H1 (cell line): ENCODE data around the gene CCDC40. TPM values are rescaled to one million over a fixed set of nuclear protein-coding genes. Genes with fewer than 3 reads are reported as not detected.

Experiments used
- CTCF ChIA-PET: fragments of 300-600 bp; sonication (Branson Sonifier 250); formaldehyde crosslinking; loops from one replicate; lab custom pipeline; 2021; ENCODE audit not compliant: partially characterized antibody; lab: Charles Lee
- POLR2A ChIA-PET: fragments of 300-600 bp; sonication (Branson Sonifier 250); formaldehyde crosslinking; loops from one replicate; lab custom pipeline; 2021; ENCODE audit warnings: inconsistent platforms; ENCODE audit not compliant: partially characterized antibody; lab: Charles Lee
- DNase-seq, 2 experiments: peaks; one replicate each; pipeline versions ENCODE4 v3.0.0 to v3.0.0-alpha.2; 2010 to 2022; ENCODE audit warnings: low spot score in 2 of 2, low read depth in 1 of 2, mixed read lengths in 1 of 2
- FAIRE-seq: peaks from 2 replicates; lab custom pipeline; 2011; peaks lifted over from hg19 to GRCh38; lab: Jason Lieb, UNC
- H2AFZ ChIP-seq: 2 replicates; pipeline ENCODE4 v1.8.1; 2012; ENCODE audit warnings: low read length, inconsistent platforms
- H2AK5ac ChIP-seq: 2 replicates; pipeline ENCODE4 v1.6.1; 2013; ENCODE audit warnings: low read depth, low read length
- H2BK120ac ChIP-seq: replicated peaks from 2 replicates; pipeline ENCODE3; 2013; ENCODE audit warnings: low read depth, low read length, inconsistent platforms
- H2BK12ac ChIP-seq: 2 replicates; pipeline ENCODE4 v1.6.1; 2013; ENCODE audit warnings: low read depth, low read length
- H2BK15ac ChIP-seq: 2 replicates; pipeline ENCODE4 v1.6.1; 2013; ENCODE audit warnings: low read length
- H2BK20ac ChIP-seq: 2 replicates; pipeline ENCODE4 v1.6.1; 2013; ENCODE audit warnings: low read length
- H2BK5ac ChIP-seq: 2 replicates; pipeline ENCODE4 v1.6.1; 2013; ENCODE audit warnings: low read depth, low read length
- H3K14ac ChIP-seq: 2 replicates; pipeline ENCODE4 v1.6.1; 2013; ENCODE audit warnings: inconsistent platforms; ENCODE audit not compliant: insufficient read length
- H3K18ac ChIP-seq: 2 replicates; pipeline ENCODE4 v1.6.1; 2013; ENCODE audit warnings: low read length; ENCODE audit errors: extremely low read depth
- H3K23ac ChIP-seq: 2 replicates; pipeline ENCODE4 v1.6.1; 2013; ENCODE audit warnings: inconsistent platforms; ENCODE audit not compliant: insufficient read length
- H3K23me2 ChIP-seq: 2 replicates; pipeline ENCODE4 v1.6.1; 2013; ENCODE audit warnings: low read depth, low read length
- H3K27ac ChIP-seq: 2 replicates; pipeline ENCODE4 v1.6.1; 2011; ENCODE audit warnings: low read depth, low read length, inconsistent platforms
- H3K27me3 ChIP-seq, 4 experiments: replicated peaks in 1 of 4; 1 replicate in 1 of 4; 2 replicates in 3 of 4; pipeline versions ENCODE4 v1.6.1 to v1.8.1; 2011 to 2013; ENCODE audit warnings: low read length in 3 of 4, mild to moderate bottlenecking in 3 of 4, inconsistent platforms in 2 of 4, mixed read lengths in 2 of 4, moderate library complexity in 1 of 4; ENCODE audit not compliant: control insufficient read depth in 3 of 4, insufficient read depth in 3 of 4; ENCODE audit errors: extremely low read depth in 1 of 4
- H3K36me3 ChIP-seq, 4 experiments: 2 replicates each; pipeline versions ENCODE4 v1.6.1 to v1.8.1; 2011 to 2013; ENCODE audit warnings: mild to moderate bottlenecking in 4 of 4, low read length in 3 of 4, moderate library complexity in 2 of 4, control low read depth in 1 of 4, inconsistent platforms in 1 of 4; ENCODE audit not compliant: insufficient read depth in 4 of 4, control insufficient read depth in 2 of 4
- H3K4ac ChIP-seq: replicated peaks from 2 replicates; pipeline ENCODE3; 2013; ENCODE audit warnings: low read length, low read depth, mixed read lengths, inconsistent platforms; ENCODE audit not compliant: insufficient read length
- H3K4me1 ChIP-seq, 4 experiments: replicated peaks in 1 of 4; 1 replicate in 1 of 4; 2 replicates in 3 of 4; pipeline versions ENCODE4 v1.6.1 to v1.8.1; 2011 to 2013; ENCODE audit warnings: low read length in 3 of 4, inconsistent platforms in 2 of 4, mixed read lengths in 1 of 4; ENCODE audit not compliant: insufficient read depth in 4 of 4, control insufficient read depth in 3 of 4
- H3K4me2 ChIP-seq, 2 experiments: 2 replicates each; pipeline versions ENCODE4 v1.6.1 to v1.8.1; 2011 to 2013; ENCODE audit warnings: low read depth in 2 of 2, low read length in 2 of 2, control low read depth in 1 of 2, inconsistent platforms in 1 of 2, mild to moderate bottlenecking in 1 of 2; ENCODE audit not compliant: insufficient read depth in 1 of 2
- H3K4me3 ChIP-seq, 4 experiments: fragments of 200-600, 300-600 bp in 1 of 4; sonication (generic), shearing (Covaris generic), sonication (Bioruptor Twin) in 1 of 4; 2 replicates each; pipeline versions ENCODE4 v1.5.1 to v1.8.1; 2011 to 2016; ENCODE audit warnings: low read length in 4 of 4, low read depth in 3 of 4, control low read depth in 2 of 4, inconsistent platforms in 2 of 4, mild to moderate bottlenecking in 2 of 4, mixed read lengths in 1 of 4, moderate library complexity in 1 of 4; ENCODE audit not compliant: insufficient read depth in 2 of 4; ENCODE audit errors: extremely low read depth in 1 of 4
- H3K56ac ChIP-seq: replicated peaks from 2 replicates; pipeline ENCODE3; 2013; ENCODE audit warnings: low read depth, mild to moderate bottlenecking, mixed read lengths, low read length, inconsistent platforms; ENCODE audit not compliant: insufficient read length
- H3K79me1 ChIP-seq: 2 replicates; pipeline ENCODE4 v1.6.1; 2013; ENCODE audit warnings: low read depth, low read length, control low read depth
- H3K79me2 ChIP-seq, 2 experiments: 2 replicates each; pipeline versions ENCODE4 v1.6.1 to v1.8.1; 2012 to 2013; ENCODE audit warnings: low read length in 2 of 2, mild to moderate bottlenecking in 2 of 2, inconsistent platforms in 1 of 2; ENCODE audit not compliant: insufficient read depth in 2 of 2, control insufficient read depth in 1 of 2
- H3K9ac ChIP-seq, 4 experiments: replicated peaks in 1 of 4; 1 replicate in 1 of 4; 2 replicates in 3 of 4; pipeline versions ENCODE4 v1.6.1 to v1.8.1; 2011 to 2013; ENCODE audit warnings: low read depth in 3 of 4, low read length in 3 of 4, control low read depth in 2 of 4, mild to moderate bottlenecking in 2 of 4, moderate library complexity in 2 of 4, inconsistent platforms in 1 of 4; ENCODE audit errors: extremely low read depth in 1 of 4
- H3K9me3 ChIP-seq, 2 experiments: 2 replicates each; pipeline versions ENCODE4 v1.6.1 to v1.8.1; 2012 to 2013; ENCODE audit warnings: mild to moderate bottlenecking in 2 of 2, moderate library complexity in 2 of 2, control low read depth in 1 of 2, inconsistent platforms in 1 of 2, low read depth in 1 of 2, low read length in 1 of 2, mixed read lengths in 1 of 2; ENCODE audit not compliant: insufficient read depth in 2 of 2
- H4K20me1 ChIP-seq, 2 experiments: replicated peaks in 1 of 2; 2 replicates each; pipeline versions ENCODE3 to v1.8.1; 2011 to 2013; ENCODE audit warnings: inconsistent platforms in 2 of 2, low read length in 2 of 2, mild to moderate bottlenecking in 1 of 2; ENCODE audit not compliant: insufficient read depth in 2 of 2, control insufficient read depth in 1 of 2
- H4K5ac ChIP-seq: 2 replicates; pipeline ENCODE4 v1.6.1; 2013; ENCODE audit warnings: low read length, low read depth, mixed read lengths, inconsistent platforms; ENCODE audit not compliant: insufficient read length
- H4K8ac ChIP-seq: 2 replicates; pipeline ENCODE4 v1.8.0; 2013; ENCODE audit warnings: mild to moderate bottlenecking, moderate library complexity, low read length, inconsistent platforms; ENCODE audit not compliant: insufficient read depth; ENCODE audit errors: extremely low read depth
- H4K91ac ChIP-seq: replicated peaks from 2 replicates; pipeline ENCODE3; 2013; ENCODE audit warnings: low read length, mixed read lengths, inconsistent platforms; ENCODE audit not compliant: insufficient read length
- CHD2 ChIP-seq: IDR thresholded peaks from 2 replicates; pipeline ENCODE4 v1.6.1; 2012; ENCODE audit warnings: low read length, improper control_type of control experiment
- HDAC2 ChIP-seq, 2 experiments: fragments of 300-600 bp in 1 of 2; sonication (generic) in 1 of 2; IDR thresholded peaks; 2 replicates each; pipeline ENCODE4 v1.6.1; 2011 to 2012; ENCODE audit warnings: low read depth in 2 of 2, low read length in 2 of 2, mild to moderate bottlenecking in 2 of 2, moderate library complexity in 2 of 2, borderline replicate concordance in 1 of 2, inconsistent platforms in 1 of 2
- MAFK ChIP-seq: IDR thresholded peaks from 2 replicates; pipeline ENCODE4 v1.6.1; 2012; ENCODE audit warnings: low read depth, mild to moderate bottlenecking, improper control_type of control experiment, low read length
- MAX ChIP-seq: IDR thresholded peaks from 2 replicates; pipeline ENCODE4 v1.6.1; 2012; ENCODE audit warnings: inconsistent platforms
- NANOG ChIP-seq: IDR thresholded peaks from 2 replicates; pipeline ENCODE4 v1.6.1; 2011; ENCODE audit warnings: low read length, low read depth, mild to moderate bottlenecking, inconsistent platforms; ENCODE audit not compliant: insufficient read depth, poor library complexity, severe bottlenecking
- POU5F1 ChIP-seq: IDR thresholded peaks from 2 replicates; pipeline ENCODE4 v1.6.1; 2011; ENCODE audit warnings: low read depth, mild to moderate bottlenecking, low read length, moderate library complexity
- TAF1 ChIP-seq: IDR thresholded peaks from 2 replicates; pipeline ENCODE4 v1.6.1; 2011; ENCODE audit warnings: mild to moderate bottlenecking, low read depth, low read length
- ZNF274 ChIP-seq: IDR thresholded peaks from 2 replicates; pipeline ENCODE4 v1.7.0; 2012; ENCODE audit warnings: low read length, borderline replicate concordance; ENCODE audit errors: extremely low read depth
- WGBS, 2 experiments: shearing (Covaris generic) in 1 of 2; methylation state at CpG; one replicate each; pipeline versions ENCODE4 v1.1.6 to v1.1.7; 2013 to 2015; ENCODE audit warnings: low lambda C conversion rate in 2 of 2, mixed read lengths in 2 of 2, inconsistent platforms in 1 of 2, low coverage in 1 of 2, missing lambda C conversion rate in 1 of 2; ENCODE audit not compliant: insufficient replicate concordance in 2 of 2, insufficient coverage in 1 of 2, insufficient read length in 1 of 2; ENCODE audit errors: extremely low coverage in 1 of 2, missing lambda C conversion rate in 1 of 2; 5-methylcytosine and 5-hydroxymethylcytosine counted together
- polyA plus RNA-seq, 7 experiments: library from polyadenylated mRNA; depleted of rRNA in 3 of 7; stranded (reverse) in 5 of 7; unstranded in 2 of 7; fragments of >200 nt in 5 of 7; fragments of 200-250 nt in 2 of 7; gene quantifications; 1 replicate in 5 of 7; 2 replicates in 1 of 7; 4 replicates in 1 of 7; pipeline versions ENCODE4 v1.2.1 to v1.2.3, GENCODE V29; 2011 to 2013; ENCODE audit warnings: missing spikeins in 2 of 7, mixed read lengths in 2 of 7
- total RNA-seq: library from RNA; stranded (reverse); fragmentation: NEBNext Ultra II Directional; extraction: Animal tissue kit (Norgen Biotek cat#: 25700); gene quantifications from 2 replicates; pipeline ENCODE4 v1.2.1, GENCODE V29; 2021
- TF ChIP-seq, protein P1 (sequence below): IDR thresholded peaks from 2 replicates; pipeline ENCODE4 v1.6.1; 2011; ENCODE audit warnings: low read depth, mild to moderate bottlenecking, low read length; ENCODE audit not compliant: insufficient read depth

The CCDC40 gene
- total and polyA plus RNA-seq, 2 of the 8 experiments (the other 6 are each of a cell fraction or from before 2014, with no cell fraction given) = 4.1 to 11.5 TPM

GRCh38 chr17:80072410-80072809 is 36.0 kb downstream of the CCDC40 start:
- H3K4me3 ChIP-seq = no peak overlapping the region
- no peak overlapping the region for H4K5ac ChIP-seq
- H2BK15ac ChIP-seq = no peak overlapping the region
- H4K91ac ChIP-seq = no peak overlapping the region
- ChIA-PET CTCF (interaction anchor here (0.9 to 6.0 kb wide), 3 partner anchors 9 to 307 kb away, joined by 3 to 32 read pairs (median 4); no protein-coding TSS in a partner anchor), POLR2A (no interaction called here)
- no peaks in the 10 kb centered on the region for H3K4me1 ChIP-seq
- H3K79me1 ChIP-seq = no peaks in the 10 kb centered on the region
- H2BK20ac ChIP-seq = no peak overlapping the region
- FAIRE-seq = no peak
- TF ChIP-seq POU5F1 (no peak), ZNF274 (no peak), NANOG (no peak), MAX (no peak), TAF1 (no peak), HDAC2 (IDR thresholded peaks at IDR 0.05; ENCODE audit: borderline replicate concordance in 1 of 2, low read depth in 2 of 2, low read length in 2 of 2) (no peak), MAFK (no peak), CHD2 (no peak)
- TF ChIP-seq, protein P1, sequence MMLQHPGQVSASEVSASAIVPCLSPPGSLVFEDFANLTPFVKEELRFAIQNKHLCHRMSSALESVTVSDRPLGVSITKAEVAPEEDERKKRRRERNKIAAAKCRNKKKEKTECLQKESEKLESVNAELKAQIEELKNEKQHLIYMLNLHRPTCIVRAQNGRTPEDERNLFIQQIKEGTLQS = no peak
- 97% methylated on average over 6 of the region's 6 CpGs; no CpG with 5 or more reads in 1 of the 2 experiments for WGBS, 2 experiments
- no peak overlapping the region for H2BK5ac ChIP-seq
- no peak overlapping the region for H3K18ac ChIP-seq
- H2BK120ac ChIP-seq = no peak overlapping the region
- H3K9ac ChIP-seq = no peak overlapping the region
- no peaks in the 10 kb centered on the region for H3K23me2 ChIP-seq
- H3K27me3 ChIP-seq = no peaks in the 10 kb centered on the region
- H3K79me2 ChIP-seq = no peaks in the 10 kb centered on the region
- H2AK5ac ChIP-seq = no peak overlapping the region
- H4K8ac ChIP-seq = no peak overlapping the region
- no peak overlapping the region for H3K27ac ChIP-seq
- no peaks in the 10 kb centered on the region for H3K9me3 ChIP-seq
- H3K4me2 ChIP-seq = no peak overlapping the region
- DNase-seq = no peak
- no peak overlapping the region for H2AFZ ChIP-seq
- no peaks in the 10 kb centered on the region for H4K20me1 ChIP-seq
- no peak overlapping the region for H3K4ac ChIP-seq
- no peaks in the 10 kb centered on the region for H3K36me3 ChIP-seq
- no peak overlapping the region for H3K56ac ChIP-seq
- H3K14ac ChIP-seq = no peak overlapping the region
- H2BK12ac ChIP-seq = no peak overlapping the region
- no peak overlapping the region for H3K23ac ChIP-seq
